HEK293 (cell line): Measurements from ENCODE around the gene DVL1.

ENCODE experiments used
- BCL11A ChIP-seq: fragments of 450-650 bp; formaldehyde crosslinking; IDR thresholded peaks from 2 replicates; pipeline ENCODE4 v1.5.1; 2016; ENCODE audit warnings: low read depth, missing biosample characterization, missing genetic modification characterization
- GLIS1 ChIP-seq: fragments of 450-650 bp; formaldehyde crosslinking; IDR thresholded peaks from 2 replicates; pipeline ENCODE4 v1.5.1; 2016; ENCODE audit warnings: missing biosample characterization, missing genetic modification characterization
- HOXA7 ChIP-seq: sonication (generic); formaldehyde crosslinking; IDR thresholded peaks from 2 replicates; pipeline ENCODE4 v1.8.1; 2022; ENCODE audit warnings: missing genetic modification reagents, borderline replicate concordance
- IKZF3 ChIP-seq: fragments of 450-650 bp; IDR thresholded peaks from 2 replicates; pipeline ENCODE4 v1.5.0; 2018; ENCODE audit warnings: missing biosample characterization, mild to moderate bottlenecking, missing genetic modification characterization, moderate library complexity
- KLF9 ChIP-seq: fragments of 450-650 bp; formaldehyde crosslinking; IDR thresholded peaks from 2 replicates; pipeline ENCODE4 v1.5.1; 2016; ENCODE audit warnings: missing biosample characterization, missing genetic modification characterization, low read depth
- RBAK ChIP-seq: fragments of 450-650 bp; formaldehyde crosslinking; IDR thresholded peaks from 2 replicates; pipeline ENCODE4 v1.5.1; 2016; ENCODE audit warnings: missing biosample characterization, missing genetic modification characterization
- REPIN1 ChIP-seq: fragments of 450-650 bp; formaldehyde crosslinking; IDR thresholded peaks from 2 replicates; pipeline ENCODE4 v1.5.1; 2017; ENCODE audit warnings: missing biosample characterization, missing genetic modification characterization, low read depth
- SP3 ChIP-seq: fragments of 450-650 bp; formaldehyde crosslinking; IDR thresholded peaks from 2 replicates; pipeline ENCODE4 v1.5.1; 2016; ENCODE audit warnings: missing biosample characterization, missing genetic modification characterization
- TCF7L2 ChIP-seq: IDR thresholded peaks from 2 replicates; pipeline ENCODE4 v1.6.1; 2011; ENCODE audit warnings: low read depth, mild to moderate bottlenecking, inconsistent platforms, low read length, moderate library complexity, borderline replicate concordance
- ZBTB20 ChIP-seq: fragments of 450-650 bp; formaldehyde crosslinking; IDR thresholded peaks from 2 replicates; pipeline ENCODE4 v1.5.1; 2016; ENCODE audit warnings: missing biosample characterization, missing genetic modification characterization
- ZFP37 ChIP-seq: fragments of 450-650 bp; formaldehyde crosslinking; IDR thresholded peaks from 2 replicates; pipeline ENCODE4 v1.5.1; 2016; ENCODE audit warnings: missing biosample characterization, missing genetic modification characterization
- ZNF16 ChIP-seq: fragments of 450-650 bp; formaldehyde crosslinking; IDR thresholded peaks from 2 replicates; pipeline ENCODE4 v1.5.1; 2016; ENCODE audit warnings: low read depth, missing biosample characterization, missing genetic modification characterization
- ZNF501 ChIP-seq: fragments of 450-650 bp; formaldehyde crosslinking; IDR thresholded peaks from 2 replicates; pipeline ENCODE4 v1.5.1; 2016; ENCODE audit warnings: missing biosample characterization, missing genetic modification characterization
- ZNF560 ChIP-seq: fragments of 450-650 bp; formaldehyde crosslinking; IDR thresholded peaks from 2 replicates; pipeline ENCODE4 v1.5.1; 2017; ENCODE audit warnings: missing biosample characterization, missing genetic modification characterization, borderline replicate concordance
- ZNF561 ChIP-seq: fragments of 450-650 bp; IDR thresholded peaks from 2 replicates; pipeline ENCODE4 v1.5.1; 2018; ENCODE audit warnings: missing biosample characterization, missing genetic modification characterization, borderline replicate concordance
- ZNF621 ChIP-seq: fragments of 450-650 bp; formaldehyde crosslinking; IDR thresholded peaks from 2 replicates; pipeline ENCODE4 v1.5.1; 2017; ENCODE audit warnings: missing biosample characterization, missing genetic modification characterization
- ZNF629 ChIP-seq: fragments of 450-650 bp; formaldehyde crosslinking; IDR thresholded peaks from 2 replicates; pipeline ENCODE4 v1.5.1; 2017; ENCODE audit warnings: missing biosample characterization, missing genetic modification characterization
- ZNF660 ChIP-seq: fragments of 450-650 bp; IDR thresholded peaks from 2 replicates; pipeline ENCODE4 v1.5.1; 2018; ENCODE audit warnings: missing biosample characterization, mild to moderate bottlenecking, missing genetic modification characterization
- ZNF701 ChIP-seq: fragments of 450-650 bp; formaldehyde crosslinking; IDR thresholded peaks from 2 replicates; pipeline ENCODE4 v1.5.1; 2016; ENCODE audit warnings: missing biosample characterization, missing genetic modification characterization
- ZSCAN16 ChIP-seq: fragments of 450-650 bp; formaldehyde crosslinking; IDR thresholded peaks from 2 replicates; pipeline ENCODE4 v1.5.1; 2016; ENCODE audit warnings: missing biosample characterization, missing genetic modification characterization
- TF ChIP-seq, protein P1 (sequence below): fragments of 450-650 bp; IDR thresholded peaks from 2 replicates; pipeline ENCODE4 v1.5.1; 2018; ENCODE audit warnings: missing biosample characterization, missing genetic modification characterization
- TF ChIP-seq, protein P2 (sequence below): fragments of 450-650 bp; formaldehyde crosslinking; IDR thresholded peaks from 2 replicates; pipeline ENCODE4 v1.5.1; 2016; ENCODE audit warnings: missing biosample characterization, missing genetic modification characterization
- TF ChIP-seq, protein P3 (sequence below): fragments of 450-650 bp; formaldehyde crosslinking; IDR thresholded peaks from 2 replicates; pipeline ENCODE4 v1.5.1; 2016; ENCODE audit warnings: missing biosample characterization, missing genetic modification characterization
- TF ChIP-seq, protein P4 (sequence below): fragments of 450-650 bp; formaldehyde crosslinking; IDR thresholded peaks from 2 replicates; pipeline ENCODE4 v1.5.1; 2016; ENCODE audit warnings: missing biosample characterization, missing genetic modification characterization
- TF ChIP-seq, protein P5 (sequence below): fragments of 450-650 bp; formaldehyde crosslinking; IDR thresholded peaks from 2 replicates; pipeline ENCODE4 v1.5.1; 2016; ENCODE audit warnings: missing biosample characterization, missing genetic modification characterization
- TF ChIP-seq, protein P6 (sequence below): fragments of 450-650 bp; formaldehyde crosslinking; IDR thresholded peaks from 2 replicates; pipeline ENCODE4 v1.5.1; 2016; ENCODE audit warnings: missing biosample characterization, missing genetic modification characterization

DVL1 gene

DNA sequence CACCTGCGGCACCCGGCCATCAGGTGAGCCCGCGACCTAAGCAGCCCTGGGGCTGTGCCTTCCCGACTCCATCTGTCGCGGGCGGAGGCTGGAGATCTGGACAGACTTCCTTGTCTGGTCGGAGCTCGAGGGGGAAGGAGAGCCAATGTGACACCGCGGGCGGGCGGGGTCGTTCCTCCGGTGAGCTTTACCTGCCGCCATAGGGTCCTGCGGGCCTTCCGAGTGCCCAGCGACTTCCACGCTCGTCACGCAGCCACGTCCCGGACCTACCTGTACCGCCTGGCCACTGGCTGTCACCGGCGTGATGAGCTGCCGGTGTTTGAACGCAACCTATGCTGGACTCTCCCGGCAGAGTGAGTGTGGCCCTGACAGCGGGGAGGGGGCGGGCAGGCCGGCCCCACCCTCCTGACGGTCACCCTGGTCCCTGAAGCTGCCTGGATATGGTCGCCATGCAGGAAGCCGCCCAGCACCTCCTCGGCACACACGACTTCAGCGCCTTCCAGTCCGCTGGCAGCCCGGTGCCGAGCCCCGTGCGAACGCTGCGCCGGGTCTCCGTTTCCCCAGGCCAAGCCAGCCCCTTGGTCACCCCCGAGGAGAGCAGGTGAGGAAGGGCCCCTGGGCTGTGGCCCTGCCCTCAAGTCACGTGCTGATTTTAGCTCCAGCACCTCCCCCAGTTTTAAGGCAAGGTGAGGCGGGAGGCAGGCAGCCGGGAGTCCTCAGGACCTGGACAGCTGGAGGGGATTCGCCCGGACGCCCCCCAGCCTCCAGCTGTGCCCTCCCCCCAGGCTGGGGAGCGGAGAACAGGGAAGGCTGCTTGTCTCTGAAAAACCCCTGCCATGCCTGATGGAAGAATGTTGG is 39.7 kb downstream of the DVL1 start (continued):
- TF ChIP-seq TCF7L2, result no peak
- TF ChIP-seq GLIS1 (tag by site-specific recombination), result peak; percentile 81
- TF ChIP-seq RBAK (tag by site-specific recombination), result no peak
- TF ChIP-seq, protein P1, sequence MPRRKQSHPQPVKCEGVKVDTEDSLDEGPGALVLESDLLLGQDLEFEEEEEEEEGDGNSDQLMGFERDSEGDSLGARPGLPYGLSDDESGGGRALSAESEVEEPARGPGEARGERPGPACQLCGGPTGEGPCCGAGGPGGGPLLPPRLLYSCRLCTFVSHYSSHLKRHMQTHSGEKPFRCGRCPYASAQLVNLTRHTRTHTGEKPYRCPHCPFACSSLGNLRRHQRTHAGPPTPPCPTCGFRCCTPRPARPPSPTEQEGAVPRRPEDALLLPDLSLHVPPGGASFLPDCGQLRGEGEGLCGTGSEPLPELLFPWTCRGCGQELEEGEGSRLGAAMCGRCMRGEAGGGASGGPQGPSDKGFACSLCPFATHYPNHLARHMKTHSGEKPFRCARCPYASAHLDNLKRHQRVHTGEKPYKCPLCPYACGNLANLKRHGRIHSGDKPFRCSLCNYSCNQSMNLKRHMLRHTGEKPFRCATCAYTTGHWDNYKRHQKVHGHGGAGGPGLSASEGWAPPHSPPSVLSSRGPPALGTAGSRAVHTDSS (tag by site-specific recombination), result no peak
- TF ChIP-seq ZSCAN16 (tag by site-specific recombination), result no peak
- TF ChIP-seq ZNF621, result no peak
- peak; percentile 53; the same call in 1 of the 2 replicates for TF ChIP-seq SP3 (tag by site-specific recombination)
- TF ChIP-seq IKZF3 (tag by site-specific recombination), result no peak
- TF ChIP-seq, protein P2, sequence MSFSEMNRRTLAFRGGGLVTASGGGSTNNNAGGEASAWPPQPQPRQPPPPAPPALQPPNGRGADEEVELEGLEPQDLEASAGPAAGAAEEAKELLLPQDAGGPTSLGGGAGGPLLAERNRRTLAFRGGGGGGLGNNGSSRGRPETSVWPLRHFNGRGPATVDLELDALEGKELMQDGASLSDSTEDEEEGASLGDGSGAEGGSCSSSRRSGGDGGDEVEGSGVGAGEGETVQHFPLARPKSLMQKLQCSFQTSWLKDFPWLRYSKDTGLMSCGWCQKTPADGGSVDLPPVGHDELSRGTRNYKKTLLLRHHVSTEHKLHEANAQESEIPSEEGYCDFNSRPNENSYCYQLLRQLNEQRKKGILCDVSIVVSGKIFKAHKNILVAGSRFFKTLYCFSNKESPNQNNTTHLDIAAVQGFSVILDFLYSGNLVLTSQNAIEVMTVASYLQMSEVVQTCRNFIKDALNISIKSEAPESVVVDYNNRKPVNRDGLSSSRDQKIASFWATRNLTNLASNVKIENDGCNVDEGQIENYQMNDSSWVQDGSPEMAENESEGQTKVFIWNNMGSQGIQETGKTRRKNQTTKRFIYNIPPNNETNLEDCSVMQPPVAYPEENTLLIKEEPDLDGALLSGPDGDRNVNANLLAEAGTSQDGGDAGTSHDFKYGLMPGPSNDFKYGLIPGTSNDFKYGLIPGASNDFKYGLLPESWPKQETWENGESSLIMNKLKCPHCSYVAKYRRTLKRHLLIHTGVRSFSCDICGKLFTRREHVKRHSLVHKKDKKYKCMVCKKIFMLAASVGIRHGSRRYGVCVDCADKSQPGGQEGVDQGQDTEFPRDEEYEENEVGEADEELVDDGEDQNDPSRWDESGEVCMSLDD (tag by site-specific recombination), result peak; percentile 11
- TF ChIP-seq ZNF561 (tag by site-specific recombination), result no peak
- TF ChIP-seq, protein P3, sequence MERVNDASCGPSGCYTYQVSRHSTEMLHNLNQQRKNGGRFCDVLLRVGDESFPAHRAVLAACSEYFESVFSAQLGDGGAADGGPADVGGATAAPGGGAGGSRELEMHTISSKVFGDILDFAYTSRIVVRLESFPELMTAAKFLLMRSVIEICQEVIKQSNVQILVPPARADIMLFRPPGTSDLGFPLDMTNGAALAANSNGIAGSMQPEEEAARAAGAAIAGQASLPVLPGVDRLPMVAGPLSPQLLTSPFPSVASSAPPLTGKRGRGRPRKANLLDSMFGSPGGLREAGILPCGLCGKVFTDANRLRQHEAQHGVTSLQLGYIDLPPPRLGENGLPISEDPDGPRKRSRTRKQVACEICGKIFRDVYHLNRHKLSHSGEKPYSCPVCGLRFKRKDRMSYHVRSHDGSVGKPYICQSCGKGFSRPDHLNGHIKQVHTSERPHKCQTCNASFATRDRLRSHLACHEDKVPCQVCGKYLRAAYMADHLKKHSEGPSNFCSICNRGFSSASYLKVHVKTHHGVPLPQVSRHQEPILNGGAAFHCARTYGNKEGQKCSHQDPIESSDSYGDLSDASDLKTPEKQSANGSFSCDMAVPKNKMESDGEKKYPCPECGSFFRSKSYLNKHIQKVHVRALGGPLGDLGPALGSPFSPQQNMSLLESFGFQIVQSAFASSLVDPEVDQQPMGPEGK (tag by site-specific recombination), result peak; percentile 89
- no peak for TF ChIP-seq ZNF16
- TF ChIP-seq HOXA7 (CRISPR knock-in tag), result no peak
- TF ChIP-seq ZFP37 (tag by site-specific recombination), result 0 out of 2 replicates have a peak, but pooled peaks have one; percentile 55
- TF ChIP-seq ZNF501 (tag by site-specific recombination), result peak; percentile 60
- no peak for TF ChIP-seq ZBTB20
- peak; percentile 88 for TF ChIP-seq KLF9
- no peak for TF ChIP-seq REPIN1 (tag by site-specific recombination)
- peak; percentile 11; the same call in 1 of the 2 replicates for TF ChIP-seq ZNF629 (tag by site-specific recombination)
- TF ChIP-seq, protein P4, sequence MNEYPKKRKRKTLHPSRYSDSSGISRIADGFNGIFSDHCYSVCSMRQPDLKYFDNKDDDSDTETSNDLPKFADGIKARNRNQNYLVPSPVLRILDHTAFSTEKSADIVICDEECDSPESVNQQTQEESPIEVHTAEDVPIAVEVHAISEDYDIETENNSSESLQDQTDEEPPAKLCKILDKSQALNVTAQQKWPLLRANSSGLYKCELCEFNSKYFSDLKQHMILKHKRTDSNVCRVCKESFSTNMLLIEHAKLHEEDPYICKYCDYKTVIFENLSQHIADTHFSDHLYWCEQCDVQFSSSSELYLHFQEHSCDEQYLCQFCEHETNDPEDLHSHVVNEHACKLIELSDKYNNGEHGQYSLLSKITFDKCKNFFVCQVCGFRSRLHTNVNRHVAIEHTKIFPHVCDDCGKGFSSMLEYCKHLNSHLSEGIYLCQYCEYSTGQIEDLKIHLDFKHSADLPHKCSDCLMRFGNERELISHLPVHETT, result no peak
- TF ChIP-seq, protein P5, sequence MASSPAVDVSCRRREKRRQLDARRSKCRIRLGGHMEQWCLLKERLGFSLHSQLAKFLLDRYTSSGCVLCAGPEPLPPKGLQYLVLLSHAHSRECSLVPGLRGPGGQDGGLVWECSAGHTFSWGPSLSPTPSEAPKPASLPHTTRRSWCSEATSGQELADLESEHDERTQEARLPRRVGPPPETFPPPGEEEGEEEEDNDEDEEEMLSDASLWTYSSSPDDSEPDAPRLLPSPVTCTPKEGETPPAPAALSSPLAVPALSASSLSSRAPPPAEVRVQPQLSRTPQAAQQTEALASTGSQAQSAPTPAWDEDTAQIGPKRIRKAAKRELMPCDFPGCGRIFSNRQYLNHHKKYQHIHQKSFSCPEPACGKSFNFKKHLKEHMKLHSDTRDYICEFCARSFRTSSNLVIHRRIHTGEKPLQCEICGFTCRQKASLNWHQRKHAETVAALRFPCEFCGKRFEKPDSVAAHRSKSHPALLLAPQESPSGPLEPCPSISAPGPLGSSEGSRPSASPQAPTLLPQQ (tag by site-specific recombination), result 0 out of 2 replicates have a peak, but pooled peaks have one; percentile 31
- TF ChIP-seq, protein P6, sequence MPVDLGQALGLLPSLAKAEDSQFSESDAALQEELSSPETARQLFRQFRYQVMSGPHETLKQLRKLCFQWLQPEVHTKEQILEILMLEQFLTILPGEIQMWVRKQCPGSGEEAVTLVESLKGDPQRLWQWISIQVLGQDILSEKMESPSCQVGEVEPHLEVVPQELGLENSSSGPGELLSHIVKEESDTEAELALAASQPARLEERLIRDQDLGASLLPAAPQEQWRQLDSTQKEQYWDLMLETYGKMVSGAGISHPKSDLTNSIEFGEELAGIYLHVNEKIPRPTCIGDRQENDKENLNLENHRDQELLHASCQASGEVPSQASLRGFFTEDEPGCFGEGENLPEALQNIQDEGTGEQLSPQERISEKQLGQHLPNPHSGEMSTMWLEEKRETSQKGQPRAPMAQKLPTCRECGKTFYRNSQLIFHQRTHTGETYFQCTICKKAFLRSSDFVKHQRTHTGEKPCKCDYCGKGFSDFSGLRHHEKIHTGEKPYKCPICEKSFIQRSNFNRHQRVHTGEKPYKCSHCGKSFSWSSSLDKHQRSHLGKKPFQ (tag by site-specific recombination), result no peak
- no peak for TF ChIP-seq ZNF660 (tag by site-specific recombination)
- TF ChIP-seq ZNF701 (tag by site-specific recombination), result no peak
- no peak for TF ChIP-seq ZNF560 (tag by site-specific recombination)
- TF ChIP-seq BCL11A (tag by site-specific recombination), result peak; percentile 71
- TF ChIP-seq, all 188 proteins: peak for 33
